GM12891 (cell line): ENCODE data around the gene SPATA7.

Experiments used
- POLR2A ChIP-seq: IDR thresholded peaks from 2 replicates; pipeline ENCODE4 v1.6.1; 2011; ENCODE audit warnings: low read depth, low read length, control low read depth
- POLR2AphosphoS5 ChIP-seq: IDR thresholded peaks from 2 replicates; pipeline ENCODE4 v1.6.1; 2011; ENCODE audit warnings: low read depth, low read length, control low read depth
- SPI1 ChIP-seq: IDR thresholded peaks from 2 replicates; pipeline ENCODE4 v1.6.1; 2011; ENCODE audit warnings: low read depth, low read length, control low read depth
- TAF1 ChIP-seq: IDR thresholded peaks from 2 replicates; pipeline ENCODE4 v1.6.1; 2011; ENCODE audit warnings: low read depth, low read length, control low read depth

GRCh38 chr14:88481059-88481458 is 95.6 kb downstream of the SPATA7 start:
- TF ChIP-seq POLR2A (no peak), POLR2AphosphoS5 (no peak), SPI1 (no peak), TAF1 (no peak)
